Measurements from ENCODE around the gene FAT1. TPM values are rescaled to one million over a fixed set of nuclear protein-coding genes. Genes with fewer than 3 reads are reported as not detected.

FAT1 gene
- total and polyA plus RNA-seq, 2 donors (not counting 1 experiment from before 2014, with no cell fraction given): 0.07 to 0.15 TPM

DNA sequence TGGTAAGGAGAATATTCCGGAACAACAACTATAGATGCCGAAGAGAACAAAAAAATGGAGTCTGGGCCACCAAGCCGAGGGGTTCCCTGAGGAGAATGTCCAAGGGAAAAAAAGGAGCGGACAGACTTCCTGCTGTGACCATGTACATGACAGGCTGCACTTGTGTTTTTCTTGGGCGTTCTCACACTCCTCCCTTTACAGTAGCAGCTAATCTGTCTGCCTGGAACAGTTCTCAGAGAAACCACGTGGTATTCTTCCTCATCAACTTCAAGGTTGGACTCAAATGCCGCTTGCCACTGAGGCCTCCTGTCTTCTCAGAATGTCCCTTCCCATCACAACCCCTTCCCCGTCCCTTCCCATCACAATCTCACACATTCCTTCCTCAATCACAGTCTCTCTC, 137.5 kb downstream of the FAT1 start:
- H3K4me3 Mint-ChIP-seq: no peak overlapping the region
- DNase-seq (no peak), ATAC-seq (ENCODE audit: low read depth) (no peak)
- Histone ChIP-seq H3K36me3 (replicated peaks in 1 of 2; ENCODE audit: control extremely low read depth in 1 of 2, control insufficient read depth in 1 of 2, extremely low read depth in 1 of 2, insufficient read depth in 2 of 2, low read length in 1 of 2) (no peaks in the 10 kb centered on the region), H3K27ac (ENCODE audit: low read length in 2 of 2) (no peak overlapping the region), H3K79me2 (ENCODE audit: control insufficient read depth, insufficient read depth, low read length) (no peaks in the 10 kb centered on the region), H3K9ac (ENCODE audit: low read length) (no peak overlapping the region), H4K20me1 (ENCODE audit: control insufficient read depth, insufficient read depth, low read length, poor library complexity, severe bottlenecking) (no peaks in the 10 kb centered on the region), H3K27me3 (replicated peaks in 1 of 4; ENCODE audit: control extremely low read depth in 1 of 4, control insufficient read depth in 3 of 4, insufficient read depth in 4 of 4, low read length in 3 of 4) (no peaks in the 10 kb centered on the region), H2AFZ (ENCODE audit: insufficient read depth, low read depth, low read length, poor library complexity, severe bottlenecking) (no peak overlapping the region), H3K4me3 (ENCODE audit: control extremely low read depth in 1 of 5, extremely low read depth in 1 of 5, insufficient read depth in 1 of 5, low read depth in 2 of 5, low read length in 4 of 5) (no peak overlapping the region), H3K4me1 (ENCODE audit: control insufficient read depth in 2 of 2, insufficient read depth in 2 of 2, low read length in 2 of 2) (no peaks in the 10 kb centered on the region), H3K4me2 (replicated peaks; ENCODE audit: low read depth, low read length, poor library complexity, severe bottlenecking) (no peak overlapping the region), H3K9me3 (ENCODE audit: control extremely low read depth in 1 of 3, control insufficient read depth in 2 of 3, insufficient read depth in 1 of 3, low read length in 2 of 3) (peaks cover 0 to 3% (median 0%) of the 10 kb centered on the region in 3 donors)
- WGBS (ENCODE audit: insufficient coverage): 89% methylated on average over 8 of the region's 8 CpGs
- H3K27ac Mint-ChIP-seq: no peak overlapping the region
- intact Hi-C loops (cut with micrococcal nuclease): loop anchor here (10.0 kb wide), 1 partner anchor 431 kb away; no protein-coding TSS in a partner anchor
- no peaks in the 10 kb centered on the region for H3K27me3 Mint-ChIP-seq
- H3K9me3 Mint-ChIP-seq (ENCODE audit: insufficient read depth): no peaks in the 10 kb centered on the region
- TF ChIP-seq, protein P1, sequence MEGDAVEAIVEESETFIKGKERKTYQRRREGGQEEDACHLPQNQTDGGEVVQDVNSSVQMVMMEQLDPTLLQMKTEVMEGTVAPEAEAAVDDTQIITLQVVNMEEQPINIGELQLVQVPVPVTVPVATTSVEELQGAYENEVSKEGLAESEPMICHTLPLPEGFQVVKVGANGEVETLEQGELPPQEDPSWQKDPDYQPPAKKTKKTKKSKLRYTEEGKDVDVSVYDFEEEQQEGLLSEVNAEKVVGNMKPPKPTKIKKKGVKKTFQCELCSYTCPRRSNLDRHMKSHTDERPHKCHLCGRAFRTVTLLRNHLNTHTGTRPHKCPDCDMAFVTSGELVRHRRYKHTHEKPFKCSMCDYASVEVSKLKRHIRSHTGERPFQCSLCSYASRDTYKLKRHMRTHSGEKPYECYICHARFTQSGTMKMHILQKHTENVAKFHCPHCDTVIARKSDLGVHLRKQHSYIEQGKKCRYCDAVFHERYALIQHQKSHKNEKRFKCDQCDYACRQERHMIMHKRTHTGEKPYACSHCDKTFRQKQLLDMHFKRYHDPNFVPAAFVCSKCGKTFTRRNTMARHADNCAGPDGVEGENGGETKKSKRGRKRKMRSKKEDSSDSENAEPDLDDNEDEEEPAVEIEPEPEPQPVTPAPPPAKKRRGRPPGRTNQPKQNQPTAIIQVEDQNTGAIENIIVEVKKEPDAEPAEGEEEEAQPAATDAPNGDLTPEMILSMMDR (IDR thresholded peaks at IDR 0.05): no peak
- no peak for TF ChIP-seq EZH2 (IDR thresholded peaks at IDR 0.05; ENCODE audit: borderline replicate concordance, insufficient read depth, low read depth, low read length, poor library complexity, severe bottlenecking)
- H3K4me1 Mint-ChIP-seq: no peaks in the 10 kb centered on the region
- POLR2A ChIA-PET: no interaction called here
- CTCF ChIA-PET: interaction anchor here (0.6 to 1.5 kb wide), 3 partner anchors 13 to 288 kb away, joined by 3 to 8 read pairs (median 3); no protein-coding TSS in a partner anchor

DNA sequence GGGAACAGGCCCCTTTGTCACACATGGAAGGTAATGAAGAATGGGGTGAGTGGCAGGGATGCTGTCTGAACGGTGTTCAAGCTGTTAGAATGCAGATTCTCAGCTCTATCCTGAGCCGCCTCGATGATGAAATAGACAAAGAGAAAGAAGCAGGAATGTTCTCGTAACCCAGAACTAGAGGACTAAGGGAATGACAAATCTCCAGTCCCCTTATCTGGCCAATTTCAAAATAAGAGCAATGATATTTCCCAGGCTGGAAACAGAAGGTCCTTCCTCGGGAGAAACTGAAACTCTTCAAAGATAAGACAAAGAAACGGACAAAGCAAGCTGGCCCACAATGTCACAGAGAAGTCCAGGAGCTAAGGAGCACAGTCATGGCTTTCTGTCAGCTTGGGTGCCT, 138.7 kb downstream of the FAT1 start:
- Mint-ChIP-seq H3K9me3 (ENCODE audit: insufficient read depth) (no peaks in the 10 kb centered on the region), H3K4me3 (no peak overlapping the region), H3K27ac (no peak overlapping the region), H3K27me3 (no peaks in the 10 kb centered on the region), H3K4me1 (no peaks in the 10 kb centered on the region)
- Histone ChIP-seq H3K27me3 (replicated peaks in 1 of 4; ENCODE audit: control extremely low read depth in 1 of 4, control insufficient read depth in 3 of 4, insufficient read depth in 4 of 4, low read length in 3 of 4) (no peaks in the 10 kb centered on the region), H2AFZ (ENCODE audit: insufficient read depth, low read depth, low read length, poor library complexity, severe bottlenecking) (no peak overlapping the region), H4K20me1 (ENCODE audit: control insufficient read depth, insufficient read depth, low read length, poor library complexity, severe bottlenecking) (no peaks in the 10 kb centered on the region), H3K27ac (ENCODE audit: low read length in 2 of 2) (no peak overlapping the region), H3K79me2 (ENCODE audit: control insufficient read depth, insufficient read depth, low read length) (no peaks in the 10 kb centered on the region), H3K9me3 (ENCODE audit: control extremely low read depth in 1 of 3, control insufficient read depth in 2 of 3, insufficient read depth in 1 of 3, low read length in 2 of 3) (peaks cover 0 to 3% (median 0%) of the 10 kb centered on the region in 3 donors), H3K9ac (ENCODE audit: low read length) (no peak overlapping the region), H3K4me1 (ENCODE audit: control insufficient read depth in 2 of 2, insufficient read depth in 2 of 2, low read length in 2 of 2) (no peaks in the 10 kb centered on the region), H3K36me3 (replicated peaks in 1 of 2; ENCODE audit: control extremely low read depth in 1 of 2, control insufficient read depth in 1 of 2, extremely low read depth in 1 of 2, insufficient read depth in 2 of 2, low read length in 1 of 2) (no peaks in the 10 kb centered on the region), H3K4me2 (replicated peaks; ENCODE audit: low read depth, low read length, poor library complexity, severe bottlenecking) (no peak overlapping the region), H3K4me3 (ENCODE audit: control extremely low read depth in 1 of 5, extremely low read depth in 1 of 5, insufficient read depth in 1 of 5, low read depth in 2 of 5, low read length in 4 of 5) (no peak overlapping the region)
- intact Hi-C loops (cut with micrococcal nuclease): loop anchor here (10.0 kb wide), 1 partner anchor 430 kb away; no protein-coding TSS in a partner anchor
- no peak for ATAC-seq (ENCODE audit: low read depth)
- TF ChIP-seq, protein P1 (IDR thresholded peaks at IDR 0.05): no peak
- TF ChIP-seq EZH2 (IDR thresholded peaks at IDR 0.05; ENCODE audit: borderline replicate concordance, insufficient read depth, low read depth, low read length, poor library complexity, severe bottlenecking): no peak
- CTCF ChIA-PET: interaction anchor here (0.6 kb wide), 1 partner anchor 1597 kb away, joined by 3 read pairs; no protein-coding TSS in a partner anchor
- 89% methylated on average over 4 of the region's 6 CpGs for whole genome bisulfite sequencing (ENCODE audit: insufficient coverage)
- POLR2A ChIA-PET: no interaction called here
- no peak for DNase-seq
